Nephron (organoid): ENCODE results near the gene LRRC30.

Experiments used
- H3K27ac Mint-ChIP-seq, 3 experiments: 2 replicates each; pipeline ENCODE4 v1.8.0; 2020; ENCODE audit warnings: mixed read lengths in 3 of 3, mild to moderate bottlenecking in 2 of 3, moderate library complexity in 1 of 3
- H3K27me3 Mint-ChIP-seq: 2 replicates; pipeline ENCODE4 v1.8.0; 2021; ENCODE audit warnings: low read depth, mild to moderate bottlenecking, moderate library complexity, mixed read lengths
- H3K36me3 Mint-ChIP-seq: 2 replicates; pipeline ENCODE4 v1.8.0; 2020; ENCODE audit warnings: low read depth, mixed read lengths
- H3K4me1 Mint-ChIP-seq: 2 replicates; pipeline ENCODE4 v1.8.0; 2020; ENCODE audit warnings: mixed read lengths
- H3K4me3 Mint-ChIP-seq, 3 experiments: 2 replicates each; pipeline ENCODE4 v1.8.0; 2020; ENCODE audit warnings: mild to moderate bottlenecking in 3 of 3, mixed read lengths in 3 of 3, moderate library complexity in 2 of 3
- H3K9me3 Mint-ChIP-seq: 2 replicates; pipeline ENCODE4 v1.8.0; 2020; ENCODE audit warnings: mixed read lengths
- CTCF ChIP-seq, 3 experiments: fragments of 200-600 bp; sonication (generic); IDR thresholded peaks; one replicate each; pipeline ENCODE4 v1.5.0; 2021; ENCODE audit warnings: antibody characterized with exemption in 3 of 3; ENCODE audit not compliant: unreplicated experiment in 3 of 3

Gene LRRC30

DNA sequence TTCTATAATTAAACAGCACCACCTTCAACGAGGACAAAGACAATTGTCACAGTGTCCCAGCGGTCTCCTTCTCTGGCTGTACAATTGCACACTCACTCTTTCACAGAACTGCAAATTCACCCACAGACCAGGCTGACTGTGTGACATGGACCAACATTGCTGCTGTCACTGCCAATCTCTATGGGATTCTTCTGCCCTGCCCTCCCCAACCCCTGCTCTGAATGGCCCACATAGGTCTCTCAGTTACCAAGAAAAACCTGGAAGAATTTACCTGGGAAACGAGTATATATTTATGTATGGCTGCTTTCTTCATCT is 26.5 kb downstream of the LRRC30 start:
- no peaks in the 10 kb centered on the region for H3K9me3 Mint-ChIP-seq
- peaks cover 43% of the 10 kb centered on the region for H3K4me1 Mint-ChIP-seq
- no peaks in the 10 kb centered on the region for H3K36me3 Mint-ChIP-seq
- peaks cover 21% of the 10 kb centered on the region for H3K27me3 Mint-ChIP-seq
- H3K4me3 Mint-ChIP-seq, result no peak overlapping the region
- no peak for TF ChIP-seq CTCF (IDR thresholded peaks at IDR 0.05; ENCODE audit: unreplicated experiment in 3 of 3)
- peak overlapping the region in 1 of 3 experiments; percentile 26 for H3K27ac Mint-ChIP-seq

GRCh38 chr18:7259475-7259874 is 28.6 kb downstream of the LRRC30 start:
- H3K9me3 Mint-ChIP-seq, result no peaks in the 10 kb centered on the region
- no peak overlapping the region for H3K27ac Mint-ChIP-seq
- H3K27me3 Mint-ChIP-seq, result peaks cover 24% of the 10 kb centered on the region
- TF ChIP-seq CTCF (IDR thresholded peaks at IDR 0.05; ENCODE audit: unreplicated experiment in 3 of 3), result no peak
- H3K4me3 Mint-ChIP-seq, result no peak overlapping the region
- peaks cover 41% of the 10 kb centered on the region for H3K4me1 Mint-ChIP-seq
- no peaks in the 10 kb centered on the region for H3K36me3 Mint-ChIP-seq

DNA sequence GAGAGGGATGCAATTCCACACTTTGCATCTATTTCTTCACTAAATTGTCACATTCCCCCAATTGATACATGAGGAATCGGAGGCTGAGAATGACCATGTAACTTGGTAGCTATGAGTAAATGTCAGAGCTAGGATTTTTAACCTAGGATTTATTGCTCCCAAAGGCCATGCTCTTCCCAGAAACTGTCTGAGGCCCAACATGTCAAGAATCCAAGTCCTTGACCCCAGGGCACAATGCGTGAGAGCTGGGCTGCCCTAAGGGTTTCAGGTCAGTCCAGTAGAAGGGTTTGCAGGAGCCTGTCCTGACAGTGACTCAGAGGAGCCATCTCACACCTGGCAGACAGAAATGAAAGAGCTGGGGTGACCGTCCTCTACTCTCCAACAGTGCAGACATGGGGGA is 30.3 kb downstream of the LRRC30 start:
- H3K27ac Mint-ChIP-seq, result no peak overlapping the region
- no peaks in the 10 kb centered on the region for H3K36me3 Mint-ChIP-seq
- peaks cover 33% of the 10 kb centered on the region for H3K4me1 Mint-ChIP-seq
- no peak for TF ChIP-seq CTCF (IDR thresholded peaks at IDR 0.05; ENCODE audit: unreplicated experiment in 3 of 3)
- no peak overlapping the region for H3K4me3 Mint-ChIP-seq
- H3K9me3 Mint-ChIP-seq, result no peaks in the 10 kb centered on the region
- peaks cover 24% of the 10 kb centered on the region for H3K27me3 Mint-ChIP-seq

GRCh38 chr18:7267973-7268372 is 37.1 kb downstream of the LRRC30 start:
- no peak overlapping the region for H3K4me3 Mint-ChIP-seq
- H3K36me3 Mint-ChIP-seq, result no peaks in the 10 kb centered on the region
- no peaks in the 10 kb centered on the region for H3K9me3 Mint-ChIP-seq
- peaks cover 14% of the 10 kb centered on the region for H3K27me3 Mint-ChIP-seq
- no peak overlapping the region for H3K27ac Mint-ChIP-seq
- no peak for TF ChIP-seq CTCF (IDR thresholded peaks at IDR 0.05; ENCODE audit: unreplicated experiment in 3 of 3)
- peaks cover 12% of the 10 kb centered on the region for H3K4me1 Mint-ChIP-seq

DNA sequence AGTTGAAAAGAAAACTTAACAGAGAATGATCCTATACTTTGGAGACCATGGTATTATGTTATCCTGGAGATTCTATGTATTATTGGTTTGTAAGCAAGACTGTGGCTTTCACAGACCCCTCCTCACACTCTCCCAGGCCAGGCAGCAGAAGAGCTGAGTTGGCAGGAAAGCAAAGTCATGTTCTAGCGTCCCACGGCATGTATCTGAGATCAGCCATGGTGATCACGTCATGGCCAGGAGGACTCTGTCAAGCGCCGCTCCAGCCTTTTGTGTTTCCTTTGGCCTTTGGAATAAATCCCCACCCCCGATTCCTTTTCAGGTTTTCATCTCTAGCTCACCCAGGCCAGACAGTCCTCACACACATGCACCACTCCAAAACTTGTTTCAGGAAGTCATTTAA is 39.1 kb downstream of the LRRC30 start:
- H3K27me3 Mint-ChIP-seq, result peaks cover 11% of the 10 kb centered on the region
- no peak overlapping the region for H3K27ac Mint-ChIP-seq
- no peaks in the 10 kb centered on the region for H3K36me3 Mint-ChIP-seq
- H3K4me3 Mint-ChIP-seq, result no peak overlapping the region
- no peak for TF ChIP-seq CTCF (IDR thresholded peaks at IDR 0.05; ENCODE audit: unreplicated experiment in 3 of 3)
- peaks cover 18% of the 10 kb centered on the region for H3K4me1 Mint-ChIP-seq
- no peaks in the 10 kb centered on the region for H3K9me3 Mint-ChIP-seq

DNA sequence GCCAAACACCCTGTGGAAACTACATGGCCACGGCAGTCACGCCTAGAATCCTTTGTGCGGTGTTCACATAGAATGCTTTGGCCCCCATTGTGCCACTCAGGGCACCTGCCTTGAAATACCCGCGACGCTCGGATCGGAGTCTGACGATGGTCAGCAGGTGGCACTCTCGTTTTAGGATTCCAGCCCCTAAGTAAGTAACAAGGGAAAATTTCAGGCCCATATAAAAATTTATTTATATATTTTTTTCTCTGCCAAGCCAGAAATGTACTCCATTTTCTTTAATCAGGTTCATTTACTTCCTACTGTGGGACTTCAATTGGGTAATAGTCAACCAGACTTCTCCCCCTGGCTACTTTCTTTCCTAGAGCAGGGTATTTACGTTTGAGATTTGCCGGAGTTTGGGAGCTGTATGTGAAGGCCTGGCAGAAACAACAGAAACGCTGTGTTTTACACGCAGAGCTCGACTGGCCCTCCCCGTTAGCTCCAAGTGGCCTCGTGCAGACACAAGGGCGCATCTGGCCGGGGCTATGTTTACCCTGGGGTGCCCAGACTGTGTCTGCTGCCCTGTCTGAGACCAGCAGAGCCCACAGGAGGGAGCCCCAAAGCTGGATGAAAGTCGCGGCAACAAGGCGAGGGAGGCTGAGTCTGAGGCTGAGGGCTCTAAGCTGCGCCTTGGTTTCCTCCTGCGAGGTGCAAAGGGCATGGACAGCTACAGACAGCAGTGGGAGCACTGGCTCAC is 41.6 kb downstream of the LRRC30 start:
- H3K9me3 Mint-ChIP-seq, result no peaks in the 10 kb centered on the region
- no peaks in the 10 kb centered on the region for H3K36me3 Mint-ChIP-seq
- H3K27me3 Mint-ChIP-seq, result peaks cover 11% of the 10 kb centered on the region
- H3K4me1 Mint-ChIP-seq, result peaks cover 18% of the 10 kb centered on the region
- TF ChIP-seq CTCF (IDR thresholded peaks at IDR 0.05; ENCODE audit: unreplicated experiment in 3 of 3), result peak; percentile 70 to 79 (median 77)
- H3K27ac Mint-ChIP-seq, result peak overlapping the region; percentile 57 to 60 (median 58)
- H3K4me3 Mint-ChIP-seq, result peak overlapping the region; percentile 9 to 40 (median 13)
